G401 (cell line): ENCODE measurements around the gene GRPEL1. TPM values are rescaled to one million over a fixed set of nuclear protein-coding genes. Genes with fewer than 3 reads are reported as not detected.

Source experiments
- DNase-seq: peaks from one replicate; pipeline ENCODE4 v3.0.0-alpha.2; 2015; ENCODE audit warnings: low spot score
- in situ Hi-C: cut with HindIII; loops from 2 replicates; pipeline ENCODE4 v1.10.0; 2016; ENCODE audit warnings: low sequenced_read_pairs, mixed read lengths
- total RNA-seq: library from RNA; depleted of rRNA; stranded (reverse); fragments of >200 nt; shearing (Covaris generic); gene quantifications from 2 replicates; pipeline ENCODE4 v1.2.3, GENCODE V29; 2014

GRPEL1 gene
- total RNA-seq, 1 experiment from 2014 or later, result 32.2 TPM

DNA sequence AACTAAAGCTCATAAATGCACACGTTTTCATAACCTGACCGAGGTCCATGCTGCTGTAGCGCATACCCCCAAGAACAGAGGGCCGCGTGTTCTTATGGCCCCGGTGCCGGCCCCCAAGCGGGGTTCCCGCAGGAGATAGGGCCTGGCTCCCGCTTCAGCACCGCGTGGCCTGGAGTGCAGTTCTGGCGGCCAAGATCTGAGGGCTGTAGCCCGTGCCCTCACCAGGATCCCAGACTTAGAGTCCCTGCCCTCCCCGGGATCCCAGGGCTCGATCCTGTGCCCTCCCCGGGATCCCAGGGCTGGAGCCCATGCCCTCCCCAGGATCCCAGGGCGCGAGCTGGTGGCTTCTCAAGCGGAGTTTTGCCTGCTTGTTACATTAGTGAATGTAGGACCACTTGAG is 1.0 kb upstream of the GRPEL1 start:
- no peak for DNase-seq
- in situ Hi-C loops, result no loop called here

DNA sequence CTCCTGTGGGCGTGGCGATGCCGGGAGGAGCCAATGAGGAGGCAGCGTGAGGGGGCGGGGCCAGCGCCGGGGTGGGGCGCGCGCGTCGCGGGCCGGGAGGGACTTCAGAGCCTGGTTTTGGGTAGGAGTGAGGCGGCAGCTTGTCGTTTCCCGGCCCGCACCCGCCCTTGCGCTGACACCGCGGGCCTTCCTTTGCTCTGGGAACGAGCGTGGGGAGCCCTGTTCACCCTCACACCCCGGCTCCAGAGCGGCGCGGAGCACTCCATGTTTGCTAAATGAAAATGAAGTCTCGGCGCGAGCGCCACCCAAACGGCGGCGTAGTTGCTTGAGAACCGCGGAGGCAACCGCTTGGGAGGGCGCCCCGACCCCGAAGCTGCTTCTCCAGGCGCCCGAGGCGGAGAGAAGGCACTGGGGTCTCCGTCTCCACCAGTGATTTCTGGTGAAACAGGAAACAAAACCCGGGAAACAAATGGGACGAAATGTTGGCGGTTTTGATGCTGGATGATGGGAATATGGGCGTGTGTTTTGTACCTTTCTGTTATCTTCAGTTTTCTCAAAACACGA is 497 bp upstream of the GRPEL1 start:
- DNase-seq, result no peak
- in situ Hi-C loops, result no loop called here

DNA sequence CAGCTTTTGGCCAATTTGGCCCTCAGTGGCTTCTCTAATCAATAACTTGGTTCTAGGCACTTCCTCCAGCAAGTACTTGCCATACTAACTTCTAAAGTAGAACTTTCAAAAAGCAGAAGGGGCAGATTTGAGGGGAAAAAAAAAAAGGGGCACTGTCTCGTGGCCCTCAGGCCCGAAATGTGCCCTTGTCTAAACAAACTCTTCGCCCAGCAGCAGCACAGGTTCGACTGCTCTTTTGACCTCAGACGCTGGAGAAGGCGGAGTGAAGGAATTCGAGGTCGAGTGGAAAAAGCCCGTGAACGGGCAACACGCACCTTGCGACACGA is 775 bp downstream of the GRPEL1 start:
- in situ Hi-C loops, result no loop called here

DNA sequence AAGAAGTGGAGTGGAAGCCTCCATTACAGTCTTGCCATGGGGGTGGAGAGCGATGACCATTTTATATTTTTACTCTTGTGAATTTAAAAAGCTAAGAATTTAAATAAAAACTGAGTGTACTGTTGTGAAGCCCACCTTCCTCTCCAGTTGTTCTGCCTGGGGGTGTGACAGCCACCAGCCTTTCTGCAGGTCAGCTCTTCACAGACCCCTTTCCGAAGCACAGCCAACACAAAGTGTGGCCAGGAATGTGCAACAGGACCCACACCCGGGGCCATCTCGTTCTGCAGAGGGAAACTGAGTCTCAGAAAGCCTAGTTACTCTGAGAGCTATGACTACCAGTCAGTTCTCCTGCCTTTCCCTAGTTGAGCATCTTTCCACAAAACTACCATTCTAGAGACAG is 1.4 kb downstream of the GRPEL1 start:
- in situ Hi-C loops, result no loop called here
- DNase-seq, result no peak

More for the DNA sequence above, 775 bp downstream of the GRPEL1 start:
- no peak for DNase-seq

DNA sequence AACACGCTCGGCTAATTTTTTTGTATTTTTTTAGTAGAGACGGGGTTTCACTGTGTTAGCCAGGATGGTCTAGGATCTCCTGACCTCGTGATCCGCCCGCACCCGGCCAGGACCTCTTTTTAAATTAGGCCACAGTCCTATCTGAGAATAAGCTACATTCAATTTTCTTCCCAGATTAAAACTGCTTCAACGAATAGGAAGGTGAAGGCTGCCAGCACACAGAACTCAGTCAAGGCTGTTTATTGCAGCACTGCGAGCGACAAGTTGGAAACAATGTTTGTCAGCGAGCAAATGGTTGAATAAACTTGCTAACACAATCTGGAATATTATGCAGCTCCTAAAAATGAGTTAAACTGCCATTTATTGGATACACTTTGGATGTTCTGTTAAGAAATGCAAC is 1.9 kb downstream of the GRPEL1 start:
- in situ Hi-C loops, result no loop called here
- no peak for DNase-seq

DNA sequence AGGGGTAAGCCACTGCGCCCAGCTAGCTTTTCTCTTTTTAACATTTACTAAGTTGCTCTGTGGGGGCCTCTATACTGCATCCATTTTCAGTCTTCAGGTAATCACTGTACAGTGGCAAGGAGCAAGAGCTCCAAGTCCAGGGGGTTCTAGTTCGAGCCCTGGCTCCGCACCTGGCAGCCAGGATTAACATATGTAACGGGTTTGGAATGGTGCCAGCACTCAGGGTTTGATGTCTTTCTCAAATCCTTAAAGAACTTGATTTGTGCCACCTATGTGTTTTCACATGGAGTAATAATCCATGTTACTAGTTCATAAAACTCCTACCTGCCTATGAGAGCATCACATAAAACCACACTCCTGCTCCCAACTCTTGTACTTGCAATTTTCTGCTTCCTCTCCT is 4.5 kb downstream of the GRPEL1 start:
- in situ Hi-C loops, result no loop called here

DNA sequence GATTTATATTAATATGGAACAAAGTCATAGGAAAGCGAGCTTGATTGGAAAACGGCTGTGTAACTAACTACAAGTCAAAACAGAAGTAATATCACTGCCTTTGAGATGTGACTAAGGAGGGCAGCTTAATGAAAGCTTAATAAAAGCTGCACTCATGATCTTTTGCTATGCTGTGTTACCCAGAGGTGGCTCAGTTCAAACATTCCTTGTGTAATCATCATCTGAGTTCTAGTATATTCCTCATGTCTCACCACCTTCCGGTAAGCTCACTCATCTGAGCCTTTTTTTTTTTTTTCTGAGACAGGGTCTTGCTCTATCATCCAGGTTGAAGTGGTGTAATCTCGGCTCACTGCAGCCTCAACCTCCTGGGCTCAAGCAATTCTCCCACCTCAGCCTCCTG is 5.0 kb downstream of the GRPEL1 start:
- DNase-seq, result no peak
- in situ Hi-C loops, result no loop called here

More for the DNA sequence above, 4.5 kb downstream of the GRPEL1 start:
- no peak for DNase-seq

DNA sequence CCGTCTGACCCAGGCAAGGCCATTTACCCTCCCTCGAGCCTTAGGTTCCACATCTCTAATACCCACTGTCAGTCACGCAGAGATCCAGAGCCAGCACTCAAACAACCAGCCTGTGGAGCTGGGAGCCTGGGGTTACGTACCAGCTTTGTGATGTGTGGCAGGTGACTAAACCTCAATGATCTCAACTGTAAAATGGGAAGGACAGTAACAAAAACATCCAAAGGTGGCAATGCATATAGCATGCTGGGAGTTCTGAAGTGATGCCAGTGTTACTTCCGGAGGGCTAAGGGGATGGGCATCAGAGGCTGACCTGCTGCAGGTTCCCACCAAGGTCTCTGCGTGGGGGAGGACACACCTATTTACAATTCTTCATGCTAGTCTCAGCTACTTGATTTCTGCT is 6.0 kb downstream of the GRPEL1 start:
- no peak for DNase-seq
- in situ Hi-C loops, result no loop called here

DNA sequence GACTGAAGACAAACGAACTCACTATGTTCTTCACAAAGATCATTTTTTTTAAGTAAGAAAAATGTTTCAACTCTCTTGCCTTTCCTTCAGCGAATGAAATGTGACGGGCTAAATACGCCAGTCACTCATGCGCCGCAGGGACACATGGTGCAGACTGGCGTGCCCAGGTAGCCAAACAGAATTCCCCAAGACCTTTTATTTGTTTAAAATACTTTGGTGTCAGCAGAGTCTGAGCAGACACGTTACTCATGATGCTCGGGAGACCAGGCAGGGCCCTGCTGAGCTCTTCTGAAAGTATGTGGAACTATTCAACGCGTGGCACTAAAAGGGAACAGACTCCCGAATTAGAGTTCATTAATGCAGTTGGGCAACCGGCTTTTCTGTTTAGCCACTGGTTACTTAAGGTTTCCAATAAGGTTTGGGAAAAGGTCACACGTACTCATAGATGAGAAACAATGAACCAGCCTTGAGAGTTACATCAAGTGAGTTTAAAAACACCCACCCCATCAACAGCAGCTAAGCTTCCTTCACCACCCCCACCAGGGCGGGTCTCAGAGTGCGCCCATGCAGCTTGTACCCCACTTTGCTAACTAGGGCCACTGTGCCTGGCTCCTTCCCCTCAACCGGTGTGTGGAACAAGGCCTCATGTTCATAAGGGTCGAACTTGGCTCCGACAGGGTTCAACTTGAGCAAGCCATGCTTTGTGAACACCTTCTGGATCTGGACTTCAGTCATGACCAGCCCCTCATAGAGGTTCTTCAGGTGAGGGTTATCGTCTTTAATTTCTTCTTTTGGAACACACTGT is 7.3 kb downstream of the GRPEL1 start:
- in situ Hi-C loops, result no loop called here
- DNase-seq, result no peak

DNA sequence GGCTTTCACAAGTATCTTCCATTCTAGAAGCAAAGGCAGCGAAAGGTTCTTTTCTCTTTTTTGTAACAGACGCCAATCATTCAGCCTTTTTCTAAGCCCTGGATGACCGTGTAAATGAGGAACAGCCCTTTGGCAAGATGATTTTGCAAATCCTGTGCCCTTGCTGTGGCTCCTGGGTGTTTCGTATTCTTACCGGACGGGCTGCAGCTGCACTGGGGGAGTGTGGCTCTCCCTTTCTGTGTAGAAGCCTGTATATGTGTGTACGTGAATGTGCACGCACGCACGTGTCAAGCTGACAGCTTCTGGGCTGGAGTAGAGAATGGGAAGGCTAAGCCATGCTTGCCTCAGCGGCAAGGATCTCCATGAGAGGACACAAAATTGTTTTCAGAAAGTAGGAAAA is 8.2 kb downstream of the GRPEL1 start:
- in situ Hi-C loops, result no loop called here
- no peak for DNase-seq

DNA sequence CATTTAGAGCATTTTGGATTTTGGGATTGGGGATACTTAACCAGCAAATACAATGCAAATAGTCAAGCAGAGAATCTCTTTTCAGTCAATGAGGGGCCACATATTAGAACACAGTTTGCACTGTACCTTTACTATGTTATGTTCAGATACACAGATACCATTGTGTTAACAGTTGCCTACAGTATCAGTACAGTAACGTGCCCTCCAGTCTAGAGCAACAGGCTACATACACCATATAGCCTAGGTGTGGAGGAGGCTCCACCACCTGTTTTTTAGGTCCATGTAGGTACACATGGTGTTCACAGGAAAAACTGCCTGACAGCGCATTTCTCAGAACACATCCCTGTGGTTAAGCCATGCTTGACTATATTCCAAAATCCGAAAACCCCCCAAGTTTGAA is 9.1 kb downstream of the GRPEL1 start:
- DNase-seq, result no peak
- in situ Hi-C loops, result no loop called here

DNA sequence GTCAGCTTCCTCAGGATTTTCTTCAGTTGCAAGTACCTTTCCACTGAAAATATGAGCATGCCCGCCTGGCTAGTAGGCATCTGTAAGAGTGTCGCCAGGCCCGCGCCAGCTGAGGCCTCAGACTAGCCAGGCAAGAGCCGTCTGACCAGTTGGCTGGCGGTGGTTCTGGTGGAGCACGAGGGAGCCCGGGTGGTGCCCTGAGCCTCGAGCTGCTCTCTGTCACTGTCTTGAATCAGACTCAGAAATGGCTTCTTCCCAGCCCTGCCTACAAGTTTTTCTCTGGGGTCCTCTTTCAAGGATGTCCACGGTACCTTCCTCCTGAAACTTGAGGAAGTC is 11.9 kb downstream of the GRPEL1 start:
- in situ Hi-C loops, result no loop called here

DNA sequence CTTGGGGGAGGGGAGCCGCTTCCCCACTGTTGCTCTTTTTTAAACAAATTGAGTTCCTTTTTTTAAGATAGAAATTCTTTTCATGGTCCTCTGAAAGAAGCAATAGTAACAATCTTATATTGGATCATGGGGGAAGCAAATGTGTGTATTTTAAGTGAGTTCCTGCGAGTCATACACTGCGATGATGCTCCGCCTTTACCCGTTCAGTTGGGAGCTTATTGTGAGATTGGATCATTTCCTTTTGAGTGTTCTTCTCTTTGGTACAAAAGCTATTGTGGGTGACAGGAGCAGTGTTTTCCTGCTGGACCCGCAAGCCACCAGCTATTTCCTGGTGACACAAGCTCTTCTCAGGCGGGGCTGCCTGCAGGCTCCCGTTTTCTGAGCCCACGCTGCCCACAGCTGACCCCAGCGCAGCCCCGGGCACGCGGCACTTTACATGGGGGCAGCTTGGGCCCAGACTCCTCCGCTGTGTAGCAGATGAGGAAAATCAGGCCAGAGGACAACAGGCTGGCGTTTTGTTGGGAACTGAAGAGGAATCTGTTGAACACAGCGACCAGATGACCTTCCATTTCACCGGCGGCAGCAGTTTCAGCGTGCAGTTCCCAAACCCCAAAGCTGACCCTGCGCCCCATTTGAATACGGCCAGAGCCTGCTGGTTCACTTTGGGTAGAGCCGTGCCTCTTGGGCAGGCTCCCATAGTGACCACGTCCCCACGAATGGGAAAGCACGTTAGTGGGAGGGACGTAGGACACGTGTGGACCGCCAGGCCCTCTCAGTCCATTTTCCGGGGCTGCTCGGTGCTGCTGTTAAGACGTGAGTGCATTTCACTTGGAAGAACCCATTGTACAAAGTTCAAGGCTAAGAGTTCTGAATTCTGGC is 12.5 kb downstream of the GRPEL1 start:
- no peak for DNase-seq
- in situ Hi-C loops, result no loop called here

More for the DNA sequence above, 11.9 kb downstream of the GRPEL1 start:
- no peak for DNase-seq

DNA sequence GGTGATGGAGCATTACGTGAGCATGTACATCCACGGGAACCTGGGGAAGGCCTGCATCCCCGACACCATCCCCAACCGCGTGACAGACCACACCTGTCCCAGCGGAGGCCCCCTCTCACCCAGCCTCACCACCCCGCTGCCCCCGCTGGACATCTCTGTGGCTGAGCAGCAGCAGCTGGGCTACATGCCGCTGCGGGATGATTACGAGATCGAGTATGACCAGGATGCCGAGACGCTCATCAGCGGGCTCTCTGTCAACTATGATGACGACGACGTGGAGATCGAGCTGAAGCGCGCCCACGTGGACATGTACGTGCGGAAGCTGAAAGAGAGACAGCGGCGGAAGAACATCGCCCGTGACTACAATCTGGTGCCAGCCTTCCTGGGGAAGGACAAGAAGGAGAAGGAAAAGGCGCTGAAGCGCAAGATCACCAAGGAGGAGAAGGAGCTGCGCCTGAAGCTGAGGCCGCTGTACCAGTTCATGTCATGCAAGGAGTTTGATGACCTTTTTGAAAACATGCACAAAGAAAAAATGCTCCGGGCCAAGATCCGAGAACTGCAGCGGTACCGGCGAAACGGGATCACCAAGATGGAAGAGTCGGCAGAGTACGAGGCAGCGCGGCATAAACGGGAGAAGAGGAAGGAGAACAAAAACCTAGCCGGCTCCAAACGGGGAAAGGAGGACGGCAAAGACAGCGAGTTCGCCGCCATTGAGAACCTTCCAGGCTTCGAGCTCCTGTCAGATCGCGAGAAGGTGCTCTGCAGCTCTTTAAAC is 13.6 kb downstream of the GRPEL1 start:
- in situ Hi-C loops, result no loop called here
- no peak for DNase-seq

DNA sequence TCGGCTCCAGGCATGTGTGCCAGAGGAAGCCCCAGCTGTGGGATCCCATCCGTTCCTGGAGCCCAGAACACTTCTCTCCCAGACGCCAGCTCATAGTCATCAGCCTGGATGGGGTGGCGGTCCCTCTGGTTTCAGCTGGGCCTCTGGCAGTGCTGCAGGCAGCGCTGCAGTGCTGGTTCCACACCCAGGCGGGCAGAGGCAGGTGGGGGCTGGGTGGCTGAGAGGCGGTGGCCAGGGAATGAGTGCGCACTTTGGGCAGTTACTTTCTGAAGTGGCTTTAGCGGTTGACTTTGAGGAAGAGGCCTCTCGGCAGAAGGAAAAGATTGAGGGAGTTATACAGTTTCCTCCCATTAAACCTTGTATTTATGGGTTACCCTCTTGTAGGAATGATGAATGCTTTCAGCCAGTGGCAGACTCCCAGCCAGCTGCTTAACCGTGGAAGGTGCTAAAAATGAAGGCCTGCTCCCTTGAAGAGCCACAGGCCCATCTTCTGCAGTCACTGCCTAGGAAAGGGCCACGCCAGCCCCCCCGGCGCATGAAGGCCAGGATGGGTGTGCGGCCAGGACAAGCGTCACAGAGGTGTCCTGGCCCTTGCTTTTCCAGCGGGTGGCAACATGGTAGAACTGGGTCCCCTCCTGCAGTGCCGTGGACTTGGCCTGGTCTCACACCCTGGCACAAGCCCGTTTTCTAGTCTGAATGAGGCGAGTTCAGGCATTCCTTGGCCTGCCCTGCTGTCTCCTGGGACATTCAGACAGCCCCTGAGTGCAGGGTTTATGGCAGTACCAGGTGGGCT is 14.7 kb downstream of the GRPEL1 start:
- no peak for DNase-seq
- in situ Hi-C loops, result no loop called here

DNA sequence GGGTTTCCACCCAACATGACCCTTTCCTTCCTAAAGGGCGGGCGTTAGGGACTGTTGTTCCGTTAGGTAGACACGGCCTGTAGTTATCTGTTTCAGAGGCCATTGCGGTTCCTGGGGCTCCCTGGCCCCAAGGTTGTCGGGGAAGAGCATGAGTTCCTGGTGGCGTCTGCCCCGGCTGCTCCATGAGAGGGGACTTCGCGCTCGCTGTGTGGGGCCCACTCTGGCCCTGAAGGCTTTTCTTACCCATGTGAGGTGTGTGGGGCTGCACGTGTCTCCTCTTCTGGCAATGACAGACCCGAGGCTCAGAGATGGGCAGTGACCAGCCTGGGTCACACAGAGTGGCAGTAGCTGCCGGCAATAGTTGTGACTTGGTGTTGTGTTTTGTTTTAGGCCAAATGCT is 15.6 kb downstream of the GRPEL1 start:
- no peak for DNase-seq
- in situ Hi-C loops, result no loop called here

DNA sequence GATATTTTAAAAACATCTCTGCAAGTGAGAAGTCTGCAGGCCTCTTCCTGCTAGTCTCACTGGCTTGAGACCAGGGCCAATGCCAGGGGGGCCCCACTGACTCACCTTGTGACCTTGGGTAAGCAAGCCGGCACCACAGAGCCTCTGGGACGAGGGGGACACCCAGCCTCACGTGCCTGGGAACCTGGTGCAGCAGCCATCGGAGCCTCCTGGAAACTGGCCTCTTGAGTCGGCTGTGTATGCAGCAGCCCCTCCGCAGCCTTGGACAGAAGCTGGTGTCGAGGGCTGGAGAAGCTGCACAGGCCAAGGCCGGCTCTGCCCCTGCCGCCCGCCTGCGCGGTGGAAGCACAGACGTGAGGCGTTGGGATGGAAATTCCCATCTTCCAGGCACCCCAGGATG is 16.0 kb downstream of the GRPEL1 start:
- in situ Hi-C loops, result no loop called here
- no peak for DNase-seq

DNA sequence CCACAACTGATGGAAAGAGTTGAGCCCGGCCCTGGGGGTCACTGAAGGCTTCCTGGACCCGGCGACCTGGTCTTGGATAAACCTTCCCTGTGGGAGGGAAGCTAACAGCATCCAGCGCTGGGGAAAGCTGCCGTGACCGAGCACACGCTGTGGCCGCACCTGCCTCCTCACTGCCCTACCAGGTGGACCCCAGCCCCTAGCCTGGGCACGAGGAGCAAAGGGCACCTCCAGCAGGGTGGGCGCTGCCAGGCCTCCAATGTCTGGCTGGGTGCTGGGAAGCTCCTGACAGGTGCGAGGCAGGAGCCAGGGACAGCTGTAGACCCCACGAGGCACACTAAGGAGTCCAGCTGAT is 16.7 kb downstream of the GRPEL1 start:
- in situ Hi-C loops, result no loop called here
- DNase-seq, result no peak

DNA sequence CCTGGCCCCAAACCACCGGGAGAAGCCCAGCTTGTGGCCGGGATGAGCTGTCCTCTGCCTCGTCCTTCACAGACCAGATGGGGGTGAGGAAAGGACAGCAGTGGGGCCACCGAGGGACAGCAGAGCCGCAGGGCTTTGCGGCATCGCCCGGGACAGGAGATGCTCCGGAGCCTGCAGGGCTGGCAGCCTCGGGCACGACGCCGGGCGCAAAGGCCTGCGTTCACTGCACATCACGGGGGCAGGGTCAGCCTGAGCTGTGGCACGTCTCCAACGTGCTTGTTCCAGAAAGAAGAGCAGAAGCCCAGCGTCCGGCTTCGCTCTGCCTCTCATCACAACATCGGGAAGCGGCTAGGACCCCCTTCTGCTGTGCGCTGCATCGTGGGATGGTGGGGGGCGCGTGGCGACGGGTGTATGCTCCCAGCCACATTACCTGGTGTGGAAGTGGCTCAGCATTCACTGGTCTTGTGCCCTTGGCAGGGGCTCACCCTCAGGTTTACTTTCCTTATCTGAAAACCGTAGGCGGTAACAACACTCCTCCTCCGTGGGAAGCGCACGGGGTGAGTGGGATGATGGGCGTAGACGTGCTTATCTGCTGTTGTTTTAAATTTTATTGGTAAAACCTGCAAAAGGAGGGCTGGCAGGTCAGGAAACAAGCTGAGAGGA is 17.3 kb downstream of the GRPEL1 start:
- DNase-seq, result no peak
- in situ Hi-C loops, result no loop called here
